RKO (cell line): Measurements from ENCODE around the gene SLC35E2B.
"Not testable (repeated sequence)": the region's sequence is repeated elsewhere in the genome, so short reads cannot be mapped to it uniquely, and the experiment has no call there.

Experiments
- DNase-seq: peaks from one replicate; pipeline ENCODE4 v3.0.0-alpha.2; 2016; ENCODE audit warnings: low spot score

Gene SLC35E2B

GRCh38 chr1:1638528-1638927 is 54.1 kb downstream of the SLC35E2B start:
- DNase-seq = not testable (repeated sequence)

- not testable (repeated sequence) for DNase-seq
Measured at GRCh38 chr1:1637479-1637875, 55.1 kb downstream of the SLC35E2B start.

- not testable (repeated sequence) for DNase-seq
Measured at GRCh38 chr1:1636621-1637478, 55.7 kb downstream of the SLC35E2B start.

GRCh38 chr1:1634613-1635012 is 58.0 kb downstream of the SLC35E2B start:
- not testable (repeated sequence) for DNase-seq

GRCh38 chr1:1633409-1633808 is 59.2 kb downstream of the SLC35E2B start:
- DNase-seq = not testable (repeated sequence)

- no peak for DNase-seq
Measured at GRCh38 chr1:1631782-1632420, 60.7 kb downstream of the SLC35E2B start, which contains the start of gene MMP23B. Gene MMP23B (plus strand): TSS chr1:1632173. CDS start chr1:1632219, 46 bp downstream.

- no peak for DNase-seq
Measured at GRCh38 chr1:1630965-1631781, 61.4 kb downstream of the SLC35E2B start.

GRCh38 chr1:1630191-1630964 is 62.2 kb downstream of the SLC35E2B start:
- DNase-seq = no peak

- no peak for DNase-seq
Measured at GRCh38 chr1:1629430-1630190, 63.0 kb downstream of the SLC35E2B start.

- DNase-seq = no peak
Measured at GRCh38 chr1:1628754-1629429, 63.7 kb downstream of the SLC35E2B start.

GRCh38 chr1:1627829-1628753 is 64.5 kb downstream of the SLC35E2B start:
- no peak for DNase-seq

- DNase-seq = no peak
Measured at GRCh38 chr1:1627261-1627828, 65.2 kb downstream of the SLC35E2B start.

GRCh38 chr1:1626207-1627141 is 66.1 kb downstream of the SLC35E2B start:
- DNase-seq = no peak

GRCh38 chr1:1625824-1626206 is 66.8 kb downstream of the SLC35E2B start:
- DNase-seq = no peak

- no peak for DNase-seq
Measured at GRCh38 chr1:1625404-1625775, 67.2 kb downstream of the SLC35E2B start.

- no peak for DNase-seq
Measured at GRCh38 chr1:1624443-1625403, 67.9 kb downstream of the SLC35E2B start.
